ENCODE results near the gene CCDC70.

The CCDC70 gene

GRCh38 chr13:51894239-51894638, 32.5 kb downstream of the CCDC70 start:
- Histone ChIP-seq H3K4me3 (ENCODE audit: low read length) (no peak overlapping the region), H3K79me2 (ENCODE audit: control insufficient read depth, low read length) (no peaks in the 10 kb centered on the region), H3K9me3 (ENCODE audit: control insufficient read depth, insufficient read depth, low read length) (no peaks in the 10 kb centered on the region), H3K36me3 (ENCODE audit: control insufficient read depth, low read length) (no peaks in the 10 kb centered on the region), H3K27ac (ENCODE audit: low read depth, low read length) (no peak overlapping the region), H3K27me3 (ENCODE audit: control insufficient read depth, low read length) (peaks cover 18% of the 10 kb centered on the region), H4K20me1 (ENCODE audit: control insufficient read depth, insufficient read depth, low read depth, low read length) (no peaks in the 10 kb centered on the region), H3K4me1 (ENCODE audit: control insufficient read depth, low read length) (no peaks in the 10 kb centered on the region), H3F3A (ENCODE audit: control insufficient read depth, insufficient read depth) (no peaks in the 10 kb centered on the region), H3K4me2 (ENCODE audit: low read length) (no peak overlapping the region), H3K9me2 (replicated peaks; ENCODE audit: control insufficient read depth, low read length) (no peaks in the 10 kb centered on the region)
- TF ChIP-seq CTCF (IDR thresholded peaks at IDR 0.05; ENCODE audit: low read depth, low read length, poor library complexity, severe bottlenecking): no peak

- Histone ChIP-seq H3K4me3 (ENCODE audit: low read length) (no peak overlapping the region), H3F3A (ENCODE audit: control insufficient read depth, insufficient read depth) (no peaks in the 10 kb centered on the region), H3K9me3 (ENCODE audit: control insufficient read depth, insufficient read depth, low read length) (no peaks in the 10 kb centered on the region), H3K4me1 (ENCODE audit: control insufficient read depth, low read length) (no peaks in the 10 kb centered on the region), H3K27ac (ENCODE audit: low read depth, low read length) (no peak overlapping the region), H3K9me2 (replicated peaks; ENCODE audit: control insufficient read depth, low read length) (no peaks in the 10 kb centered on the region), H4K20me1 (ENCODE audit: control insufficient read depth, insufficient read depth, low read depth, low read length) (no peaks in the 10 kb centered on the region), H3K4me2 (ENCODE audit: low read length) (no peak overlapping the region), H3K36me3 (ENCODE audit: control insufficient read depth, low read length) (no peaks in the 10 kb centered on the region), H3K79me2 (ENCODE audit: control insufficient read depth, low read length) (no peaks in the 10 kb centered on the region), H3K27me3 (ENCODE audit: control insufficient read depth, low read length) (peaks cover 25% of the 10 kb centered on the region)
- TF ChIP-seq EZH2phosphoT487 (IDR thresholded peaks at IDR 0.05; ENCODE audit: borderline replicate concordance, low read length) (no peak), CTCF (IDR thresholded peaks at IDR 0.05; ENCODE audit: low read depth, low read length, poor library complexity, severe bottlenecking) (peak; percentile 64)
Observed at GRCh38 chr13:51895906-51896888, 34.4 kb downstream of the CCDC70 start.

GRCh38 chr13:51900471-51900870, 38.7 kb downstream of the CCDC70 start:
- H3K79me2 ChIP-seq (ENCODE audit: control insufficient read depth, low read length): no peaks in the 10 kb centered on the region
- peaks cover 35% of the 10 kb centered on the region for H3K27me3 ChIP-seq (ENCODE audit: control insufficient read depth, low read length)
- no peaks in the 10 kb centered on the region for H3K9me3 ChIP-seq (ENCODE audit: control insufficient read depth, insufficient read depth, low read length)
- no peak overlapping the region for H3K27ac ChIP-seq (ENCODE audit: low read depth, low read length)
- H3K4me3 ChIP-seq (ENCODE audit: low read length): no peak overlapping the region
- H3K4me2 ChIP-seq (ENCODE audit: low read length): no peak overlapping the region
- H3F3A ChIP-seq (ENCODE audit: control insufficient read depth, insufficient read depth): no peaks in the 10 kb centered on the region
- no peaks in the 10 kb centered on the region for H3K4me1 ChIP-seq (ENCODE audit: control insufficient read depth, low read length)
- no peaks in the 10 kb centered on the region for H4K20me1 ChIP-seq (ENCODE audit: control insufficient read depth, insufficient read depth, low read depth, low read length)
- no peak for TF ChIP-seq EZH2phosphoT487 (IDR thresholded peaks at IDR 0.05; ENCODE audit: borderline replicate concordance, low read length)
- no peak for TF ChIP-seq CTCF (IDR thresholded peaks at IDR 0.05; ENCODE audit: low read depth, low read length, poor library complexity, severe bottlenecking)
- no peaks in the 10 kb centered on the region for H3K9me2 ChIP-seq (replicated peaks; ENCODE audit: control insufficient read depth, low read length)
- no peaks in the 10 kb centered on the region for H3K36me3 ChIP-seq (ENCODE audit: control insufficient read depth, low read length)
